GM23338 (cell line): ENCODE results near the gene HGD. TPM values are rescaled to one million over a fixed set of nuclear protein-coding genes. Genes with fewer than 3 reads are reported as not detected.

ENCODE experiments used
- ATAC-seq: fragments of 200-7000 bp; cut with Tn5 transposase; 3 replicates; pipeline ENCODE4 v1.9.1; 2020
- DNase-seq: peaks from one replicate; pipeline ENCODE4 v3.0.0-alpha.2; 2015; ENCODE audit warnings: low spot score
- H2AFZ ChIP-seq: fragments of 200-600 bp; sonication (generic); 2 replicates; pipeline ENCODE4 v1.8.0; 2016; ENCODE audit warnings: antibody characterized with exemption, mild to moderate bottlenecking, moderate library complexity
- H3F3A ChIP-seq: fragments of 200-600 bp; sonication (generic); replicated peaks from 2 replicates; pipeline ENCODE4 v1.8.0; 2017; ENCODE audit warnings: antibody characterized with exemption, mixed run types, low read depth
- H3K27ac ChIP-seq: fragments of 200-600 bp; sonication (generic); 2 replicates; pipeline ENCODE4 v1.6.1; 2016; ENCODE audit warnings: low read depth
- H3K27me3 ChIP-seq: fragments of 200-600 bp; sonication (generic); 2 replicates; pipeline ENCODE4 v1.8.0; 2016; ENCODE audit warnings: mild to moderate bottlenecking, mixed run types, moderate library complexity; ENCODE audit not compliant: insufficient read depth
- H3K36me3 ChIP-seq: fragments of 200-600 bp; sonication (generic); 2 replicates; pipeline ENCODE4 v1.8.0; 2016; ENCODE audit warnings: mild to moderate bottlenecking; ENCODE audit not compliant: insufficient read depth
- H3K4me1 ChIP-seq: fragments of 200-600 bp; sonication (generic); 2 replicates; pipeline ENCODE4 v1.8.0; 2016; ENCODE audit warnings: mild to moderate bottlenecking, moderate library complexity; ENCODE audit not compliant: insufficient read depth
- H3K4me2 ChIP-seq: fragments of 200-600 bp; sonication (generic); 2 replicates; pipeline ENCODE4 v1.7.1; 2017; ENCODE audit warnings: mixed run types
- H3K4me3 ChIP-seq: fragments of 200-600 bp; sonication (generic); 2 replicates; pipeline ENCODE4 v1.6.1; 2016; ENCODE audit warnings: mixed run types
- H3K79me2 ChIP-seq: fragments of 200-600 bp; sonication (generic); replicated peaks from 2 replicates; pipeline ENCODE4 v1.8.0; 2017; ENCODE audit warnings: mild to moderate bottlenecking; ENCODE audit not compliant: insufficient read depth
- H3K9me2 ChIP-seq: fragments of 200-600 bp; sonication (generic); 2 replicates; pipeline ENCODE4 v1.8.0; 2017; ENCODE audit not compliant: insufficient read depth
- H4K20me1 ChIP-seq: fragments of 200-600 bp; sonication (generic); replicated peaks from 2 replicates; pipeline ENCODE4 v1.8.0; 2017; ENCODE audit warnings: mild to moderate bottlenecking; ENCODE audit not compliant: insufficient read depth
- H3K27ac Mint-ChIP-seq: 2 replicates; pipeline ENCODE4 v1.8.0; 2020; ENCODE audit warnings: inconsistent platforms, mild to moderate bottlenecking, moderate library complexity, mixed read lengths
- H3K27me3 Mint-ChIP-seq: 3 replicates; pipeline ENCODE4 v1.8.0; 2022; ENCODE audit warnings: low read depth, mild to moderate bottlenecking, moderate library complexity, mixed read lengths, inconsistent platforms; ENCODE audit not compliant: insufficient read depth, poor library complexity
- H3K36me3 Mint-ChIP-seq: 3 replicates; pipeline ENCODE4 v1.8.0; 2021; ENCODE audit warnings: low read depth, mild to moderate bottlenecking, inconsistent platforms, moderate library complexity, mixed read lengths
- H3K4me1 Mint-ChIP-seq: 3 replicates; pipeline ENCODE4 v1.8.0; 2020; ENCODE audit warnings: mild to moderate bottlenecking, inconsistent platforms, mixed read lengths
- H3K4me3 Mint-ChIP-seq: 3 replicates; pipeline ENCODE4 v1.8.0; 2021; ENCODE audit warnings: moderate library complexity, mild to moderate bottlenecking, inconsistent platforms, mixed read lengths
- H3K9me3 Mint-ChIP-seq: 3 replicates; pipeline ENCODE4 v1.8.0; 2020; ENCODE audit warnings: moderate library complexity, mild to moderate bottlenecking, inconsistent platforms, mixed read lengths
- CREB1 ChIP-seq: fragments of 250-450 bp; sonication (Bioruptor Pico); IDR thresholded peaks from 2 replicates; pipeline ENCODE4 v1.5.0; 2020; ENCODE audit warnings: low read depth, mild to moderate bottlenecking, moderate library complexity
- CTCF ChIP-seq, 2 experiments: fragments of 200-600 bp in 1 of 2; sonication (generic) in 1 of 2; conservative IDR thresholded peaks; 2 replicates each; pipeline versions ENCODE4 v1.5.1 to v1.6.1; 2016 to 2017; ENCODE audit warnings: antibody characterized with exemption in 2 of 2, low read depth in 2 of 2, mild to moderate bottlenecking in 2 of 2, moderate library complexity in 1 of 2
- ETS1 ChIP-seq: IDR thresholded peaks from 2 replicates; pipeline ENCODE4 v1.6.1; 2016; ENCODE audit warnings: antibody characterized with exemption
- EZH2 ChIP-seq: fragments of 200-600 bp; sonication (generic); IDR thresholded peaks from one replicate; pipeline ENCODE4 v1.8.0; 2017; ENCODE audit warnings: antibody characterized with exemption, mild to moderate bottlenecking, low read depth; ENCODE audit not compliant: unreplicated experiment
- EZH2phosphoT487 ChIP-seq: fragments of 200-600 bp; sonication (generic); IDR thresholded peaks from one replicate; pipeline ENCODE4 v1.8.1; 2018; ENCODE audit warnings: antibody characterized with exemption; ENCODE audit not compliant: unreplicated experiment
- JUNB ChIP-seq: IDR thresholded peaks from one replicate; pipeline ENCODE4 v1.6.1; 2016; ENCODE audit warnings: antibody characterized with exemption; ENCODE audit not compliant: unreplicated experiment
- NANOG ChIP-seq: IDR thresholded peaks from 2 replicates; pipeline ENCODE4 v1.6.1; 2016; ENCODE audit warnings: antibody characterized with exemption, borderline replicate concordance
- POLR2AphosphoS5 ChIP-seq: IDR thresholded peaks from 2 replicates; pipeline ENCODE4 v1.6.1; 2016; ENCODE audit warnings: antibody characterized with exemption, low read depth
- REST ChIP-seq: IDR thresholded peaks from one replicate; pipeline ENCODE4 v1.6.1; 2018; ENCODE audit warnings: antibody characterized with exemption; ENCODE audit not compliant: unreplicated experiment
- STAT1 ChIP-seq: IDR thresholded peaks from one replicate; pipeline ENCODE4 v1.6.1; 2016; ENCODE audit warnings: antibody characterized with exemption; ENCODE audit not compliant: unreplicated experiment
- ZNF114 ChIP-seq: fragments of 250-450 bp; sonication (Bioruptor Pico); IDR thresholded peaks from 2 replicates; pipeline ENCODE4 v1.5.0; 2020; ENCODE audit warnings: mild to moderate bottlenecking, moderate library complexity
- ZNF331 ChIP-seq: fragments of 250-450 bp; sonication (Bioruptor Pico); IDR thresholded peaks from 2 replicates; pipeline ENCODE4 v1.5.0; 2020; ENCODE audit warnings: low read depth, mild to moderate bottlenecking, moderate library complexity
- polyA plus RNA-seq: library from polyadenylated mRNA; unstranded; fragments of >200 nt; fragmentation: Nextera tagmentation; extraction: Ambion mirVana; gene quantifications from 2 replicates; pipeline ENCODE4 v1.2.1, GENCODE V29; 2016
- total RNA-seq: library from RNA; depleted of rRNA; stranded (reverse); fragments of >200 nt; shearing (Covaris generic); gene quantifications from 2 replicates; pipeline ENCODE4 v1.2.3, GENCODE V29; 2014

Gene HGD
- total and polyA plus RNA-seq, 2 experiments from 2014 or later: not detected

GRCh38 chr3:120646771-120647432 is 35.1 kb downstream of the HGD start (continued):
- TF ChIP-seq REST (no peak), POLR2AphosphoS5 (no peak)

GRCh38 chr3:120645083-120645845 is 36.8 kb downstream of the HGD start:
- H3K4me2 ChIP-seq: no peak overlapping the region
- no peak for TF ChIP-seq ZNF331
- TF ChIP-seq JUNB: no peak
- no peak for TF ChIP-seq CTCF (conservative IDR thresholded peaks at IDR 0.05; ENCODE audit: low read depth in 2 of 2)
- TF ChIP-seq NANOG: no peak
- TF ChIP-seq EZH2: no peak
- TF ChIP-seq EZH2phosphoT487: no peak
- no peak for TF ChIP-seq POLR2AphosphoS5
- TF ChIP-seq REST: no peak
- TF ChIP-seq ETS1: no peak
- TF ChIP-seq ZNF114 (CRISPR knock-in tag): no peak
- TF ChIP-seq CREB1: no peak
- TF ChIP-seq STAT1: no peak

More at GRCh38 chr3:120645083-120645845, 36.8 kb downstream of the HGD start:
- Histone ChIP-seq H3F3A (no peaks in the 10 kb centered on the region), H4K20me1 (no peaks in the 10 kb centered on the region), H3K4me3 (no peak overlapping the region), H3K9me2 (peaks cover 7% of the 10 kb centered on the region), H2AFZ (peak overlapping the region; percentile 83; the same call in 1 of the 2 replicates), H3K27ac (no peak overlapping the region), H3K27me3 (no peaks in the 10 kb centered on the region), H3K4me1 (no peaks in the 10 kb centered on the region), H3K79me2 (no peaks in the 10 kb centered on the region), H3K36me3 (no peaks in the 10 kb centered on the region)
- Mint-ChIP-seq H3K4me3 (no peak overlapping the region), H3K27me3 (peaks cover 7% of the 10 kb centered on the region), H3K9me3 (no peaks in the 10 kb centered on the region), H3K36me3 (no peaks in the 10 kb centered on the region), H3K27ac (no peak overlapping the region), H3K4me1 (peaks cover 9% of the 10 kb centered on the region; the same call in 2 of the 3 replicates)
- DNase-seq (no peak), ATAC-seq (no peak)
